Suppressor macrophage treated with lipopolysaccharide for 1 hour (primary cell): ENCODE results near the gene SERPINB6.
"Not testable (repeated sequence)": the region's sequence is repeated elsewhere in the genome, so short reads cannot be mapped to it uniquely, and the experiment has no call there.

Experiments used
- DNase-seq, 3 donors: peaks; one replicate each; pipeline ENCODE4 v3.0.0-alpha.2; 2020 to 2022

SERPINB6 gene

GRCh38 chr6:2935566-2936291 is 35.6 kb downstream of the SERPINB6 start:
- DNase-seq: no peak

- DNase-seq: no peak
Observed at GRCh38 chr6:2934057-2934456, 37.3 kb downstream of the SERPINB6 start.

GRCh38 chr6:2932911-2933310 is 38.5 kb downstream of the SERPINB6 start:
- DNase-seq: not testable (repeated sequence)

DNA sequence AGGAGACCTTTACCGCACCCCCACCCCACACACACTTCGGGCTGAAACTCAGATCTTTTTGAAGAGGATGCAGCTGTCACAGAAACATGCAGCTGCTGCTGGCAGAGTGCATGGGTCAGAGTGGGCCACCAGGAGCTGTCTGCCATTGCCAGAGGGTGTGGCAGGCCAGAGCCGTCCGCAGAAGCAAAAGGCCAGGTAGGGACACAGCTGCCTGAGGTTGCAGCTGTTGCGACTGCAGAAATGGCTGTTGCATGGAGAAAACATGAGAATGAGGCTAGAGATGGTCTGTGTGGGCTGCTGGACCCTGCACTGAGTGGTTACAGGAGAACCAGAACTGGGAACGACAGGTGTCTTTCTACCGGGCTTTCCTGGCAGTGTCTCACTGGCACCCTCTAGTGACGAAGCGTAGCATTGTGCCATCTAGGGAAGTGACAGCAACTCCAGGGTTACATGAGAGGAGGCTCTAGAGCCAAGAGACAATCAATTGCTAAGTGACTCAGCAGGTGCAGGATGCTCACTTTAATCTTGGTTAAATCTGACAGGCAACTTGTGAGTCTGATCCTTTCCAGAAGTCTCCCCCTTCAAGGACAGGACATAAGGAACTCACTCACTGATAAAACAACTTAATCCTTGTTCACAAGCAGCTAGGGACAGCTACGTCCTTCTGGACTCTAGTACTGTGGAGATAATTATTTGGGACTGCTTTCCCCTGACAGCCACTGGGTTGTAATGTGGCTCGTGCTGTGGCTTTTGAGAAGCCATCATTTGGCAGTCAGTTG is 39.2 kb downstream of the SERPINB6 start:
- DNase-seq: peak; percentile 84 to 89 (median 85)

- no peak for DNase-seq
Observed at GRCh38 chr6:2931055-2931454, 40.3 kb downstream of the SERPINB6 start.

DNA sequence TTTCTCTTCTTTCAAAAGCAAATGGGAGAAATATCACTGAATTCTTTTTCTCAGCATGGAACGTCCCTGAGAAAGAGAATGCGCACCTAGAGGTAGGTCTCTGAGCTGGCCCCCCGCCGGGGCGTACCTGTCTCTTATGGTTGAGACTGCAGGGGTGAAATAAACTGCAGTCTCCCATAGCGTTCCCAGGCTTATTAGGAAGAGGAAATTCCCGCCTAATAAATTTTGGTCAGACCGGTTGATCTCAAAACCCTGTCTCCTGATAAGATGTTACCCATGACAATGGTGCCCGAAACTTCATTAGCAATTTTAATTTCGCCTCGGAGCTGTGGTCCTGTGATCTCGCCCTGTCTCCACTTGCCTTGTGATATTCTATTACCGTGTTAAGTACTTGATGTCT is 43.4 kb downstream of the SERPINB6 start:
- not testable (repeated sequence) for DNase-seq

DNA sequence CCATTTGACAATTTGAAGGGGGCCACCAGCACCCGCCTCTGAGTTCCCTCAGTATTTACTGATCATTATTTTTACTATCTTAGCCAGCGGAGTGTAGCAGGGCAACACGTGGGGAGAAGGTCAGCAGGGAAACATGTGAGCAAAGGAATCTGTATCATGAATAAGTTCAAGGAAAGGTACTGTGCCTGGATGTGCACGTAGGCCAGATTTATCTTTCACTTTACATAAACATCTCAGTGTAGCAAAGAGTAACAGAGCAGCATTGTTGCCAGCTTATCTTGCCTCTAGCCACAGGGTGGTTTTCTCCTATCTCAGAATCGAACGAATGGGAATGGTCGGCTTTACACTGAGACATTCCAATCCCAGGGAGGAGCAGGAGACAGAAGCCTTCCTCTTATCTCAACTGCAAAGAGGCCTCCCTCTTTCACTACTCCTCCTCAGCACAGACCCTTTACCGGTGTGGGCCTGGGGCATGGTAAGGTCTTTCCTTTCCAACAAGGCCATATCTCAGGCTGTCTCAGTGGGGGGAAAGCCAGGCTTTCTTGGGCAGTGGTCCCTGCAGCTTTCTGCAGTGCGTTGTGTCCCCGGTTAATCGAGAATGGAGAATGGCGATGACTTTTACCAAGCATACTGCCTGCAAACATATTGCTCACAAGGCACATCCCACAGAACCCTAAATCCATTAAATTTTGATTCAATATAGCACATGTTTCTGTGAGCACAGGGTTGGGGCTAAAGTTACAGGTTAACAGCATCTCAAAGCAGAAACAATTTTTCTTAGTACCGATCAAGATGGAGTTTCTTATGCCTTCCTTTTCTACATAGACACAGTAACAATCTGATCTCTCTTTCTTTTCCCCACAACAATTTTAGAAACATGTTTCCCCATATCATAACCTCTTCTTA is 45.3 kb downstream of the SERPINB6 start:
- not testable (repeated sequence) for DNase-seq

DNA sequence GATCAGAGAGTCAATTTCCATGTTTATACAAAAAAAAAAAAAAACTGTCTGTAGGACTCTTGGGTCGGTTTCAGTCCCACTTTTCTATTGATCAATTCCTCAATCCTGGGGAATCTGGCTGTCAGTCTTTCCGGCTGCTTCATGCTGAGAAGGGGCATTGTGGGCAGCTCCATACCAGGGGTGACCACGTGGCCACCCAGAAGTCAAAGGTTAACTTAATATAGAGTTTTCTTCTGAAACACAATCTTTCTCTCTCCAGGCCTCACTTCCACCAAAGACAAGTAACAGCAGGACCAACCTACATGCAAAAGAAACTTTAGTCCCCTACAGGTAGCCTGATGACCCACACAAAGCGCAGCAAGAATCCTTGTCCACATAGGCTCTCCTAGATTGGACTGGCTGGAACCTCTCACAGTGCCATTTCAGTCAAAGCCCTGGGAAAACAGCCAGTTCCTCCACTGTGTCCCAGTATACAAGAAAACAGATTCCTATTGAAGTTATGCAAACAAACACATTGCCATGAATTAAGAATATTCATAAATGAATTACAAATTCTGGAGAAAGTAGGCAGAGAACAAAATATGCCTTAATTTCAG is 49.7 kb downstream of the SERPINB6 start:
- no peak for DNase-seq

GRCh38 chr6:2920671-2921112 is 50.7 kb downstream of the SERPINB6 start:
- DNase-seq: no peak

- DNase-seq: no peak
Observed at GRCh38 chr6:2919886-2920285, 51.5 kb downstream of the SERPINB6 start.

DNA sequence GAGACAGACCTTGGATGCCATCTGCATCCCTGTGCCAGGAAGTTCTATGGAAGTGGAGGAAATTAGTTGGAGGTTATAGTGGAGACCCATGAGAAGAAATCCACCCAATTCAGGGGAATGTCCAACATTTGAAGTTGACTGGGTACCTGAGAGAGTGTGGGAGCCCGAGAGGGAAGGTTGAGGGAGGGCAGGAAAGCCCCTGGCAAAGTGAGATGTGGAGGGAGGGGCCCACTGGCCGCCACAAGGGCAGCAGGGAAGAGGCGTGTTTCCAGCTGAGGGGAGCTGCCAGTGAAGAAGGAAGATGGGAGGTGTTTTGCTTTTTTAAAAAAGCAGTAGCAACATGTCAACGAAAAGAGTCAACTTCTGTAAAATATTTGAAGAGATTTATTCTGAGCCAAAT is 52.0 kb downstream of the SERPINB6 start:
- DNase-seq: no peak

GRCh38 chr6:2918936-2919335 is 52.4 kb downstream of the SERPINB6 start:
- peak; percentile 85 to 97 (median 88) for DNase-seq

DNA sequence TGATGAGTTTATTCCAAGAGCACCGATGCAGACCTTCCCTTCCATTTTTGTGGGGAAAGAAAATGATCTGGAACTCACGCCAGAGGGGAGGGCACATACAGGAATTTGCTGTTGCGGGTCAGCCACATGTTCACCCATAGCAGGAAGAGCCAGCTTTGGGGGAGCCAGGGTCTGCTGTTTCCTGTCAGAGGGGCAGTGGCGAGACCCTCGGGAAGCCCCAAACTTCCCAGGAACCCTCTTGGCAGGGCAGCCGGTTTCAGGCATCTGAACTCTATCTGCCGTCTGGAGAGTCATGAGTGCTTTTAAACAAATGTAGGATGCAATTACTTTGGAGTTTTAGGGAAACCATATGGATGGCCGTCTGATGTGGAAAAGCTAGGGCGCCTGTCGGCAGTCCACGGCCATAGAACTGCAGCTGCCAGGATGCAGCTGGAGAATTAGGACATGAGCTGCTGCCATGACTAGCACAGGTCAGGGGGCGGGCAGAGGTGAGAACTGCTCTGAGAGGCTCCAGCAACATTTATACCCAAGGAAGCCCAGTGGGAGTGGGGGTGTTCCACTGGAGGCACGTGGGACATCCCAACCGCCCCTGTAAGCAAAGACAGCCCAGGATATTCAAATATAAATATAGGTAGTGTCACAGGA is 53.4 kb downstream of the SERPINB6 start:
- no peak for DNase-seq

DNA sequence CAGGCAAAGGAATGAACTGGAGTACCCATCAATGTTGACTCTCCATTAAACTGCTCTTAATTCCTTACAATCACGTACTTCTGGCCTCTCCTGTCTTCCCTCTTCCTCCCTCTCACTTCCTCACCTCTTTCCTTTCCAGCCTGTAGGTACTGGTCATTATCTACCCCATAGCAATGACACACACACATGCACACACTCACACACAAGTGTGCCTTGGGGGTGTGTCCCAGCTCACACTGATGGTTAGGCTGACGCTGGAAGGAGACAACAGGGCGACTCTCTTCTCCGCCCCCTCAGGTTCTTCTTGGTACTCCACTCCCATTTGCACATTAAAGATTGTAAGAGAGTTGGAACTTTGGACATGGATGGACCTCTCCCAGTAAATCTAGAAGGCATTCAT is 54.3 kb downstream of the SERPINB6 start:
- DNase-seq: no peak

DNA sequence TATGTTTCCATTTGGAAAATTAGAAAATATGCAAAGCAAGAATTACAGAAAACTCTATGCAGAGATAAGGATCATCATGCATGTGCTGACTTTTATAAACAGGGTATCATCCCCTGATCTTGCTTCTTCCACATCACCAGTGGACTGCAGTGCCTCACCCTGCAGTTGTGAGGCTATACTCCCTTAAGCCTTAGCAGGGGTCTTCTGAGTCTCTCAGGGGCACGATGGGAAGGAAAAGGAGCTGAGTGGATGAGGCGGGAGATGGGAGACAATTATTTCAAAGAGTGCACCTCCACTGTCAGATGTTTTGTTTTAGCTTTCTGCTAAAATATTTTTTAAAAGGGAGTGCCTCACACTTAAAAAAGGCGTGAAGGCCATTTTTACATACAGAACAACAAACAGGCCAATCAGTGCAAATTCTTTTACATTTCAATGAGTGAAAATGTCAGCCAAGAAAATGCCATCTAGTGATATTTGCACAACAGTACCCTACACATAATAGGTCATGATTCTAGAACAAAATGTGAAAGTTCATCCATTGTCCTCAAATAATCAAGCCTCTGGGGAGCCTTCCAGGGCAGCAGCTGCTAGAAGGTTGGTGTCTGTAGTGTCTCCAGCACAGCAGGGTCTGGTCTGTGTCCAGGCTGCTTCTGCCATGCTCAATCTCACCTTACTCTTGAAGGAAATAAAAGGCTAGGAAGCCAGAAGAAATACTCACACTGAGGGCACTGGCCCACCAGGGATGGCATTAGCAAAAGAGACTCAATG is 55.0 kb downstream of the SERPINB6 start:
- DNase-seq: no peak

GRCh38 chr6:2915150-2915549 is 56.2 kb downstream of the SERPINB6 start:
- DNase-seq: no peak

DNA sequence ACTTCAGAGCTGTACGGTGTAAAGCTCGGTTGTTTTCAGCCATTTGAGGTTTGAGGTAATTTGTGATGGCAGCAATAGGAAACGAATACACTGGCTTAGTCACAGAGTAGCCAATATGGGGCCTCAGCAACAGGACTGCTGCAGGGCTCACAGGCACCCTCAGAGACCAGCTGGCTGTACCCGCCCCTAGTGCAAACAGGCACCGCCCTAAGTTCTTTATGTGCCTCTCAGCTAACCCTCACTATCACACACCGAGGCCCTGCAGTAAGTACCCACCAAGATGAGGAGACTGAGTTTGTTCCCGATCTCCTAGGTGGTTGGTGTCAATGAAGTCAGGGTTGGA is 57.1 kb downstream of the SERPINB6 start:
- DNase-seq: no peak

GRCh38 chr6:2913621-2914317 is 57.6 kb downstream of the SERPINB6 start:
- DNase-seq: no peak

GRCh38 chr6:2911171-2911570 is 60.2 kb downstream of the SERPINB6 start:
- no peak for DNase-seq

GRCh38 chr6:2909718-2910117 is 61.6 kb downstream of the SERPINB6 start:
- DNase-seq: no peak

- not testable (repeated sequence) for DNase-seq
Observed at GRCh38 chr6:2909051-2909606, 62.2 kb downstream of the SERPINB6 start.
